Mesenchymal stem cell (in vitro differentiated cells and primary cell): ENCODE measurements around the gene RPE.

Experiments
- DNase-seq: peaks from one replicate; pipeline ENCODE4 v3.0.0-alpha.2; 2013
- H2AFZ ChIP-seq: one replicate; pipeline ENCODE4 v1.6.1; 2013; ENCODE audit warnings: low read depth, mild to moderate bottlenecking, control low read depth, inconsistent platforms, low read length, moderate library complexity
- H2AK5ac ChIP-seq: 2 replicates; pipeline ENCODE4 v1.6.1; 2013; ENCODE audit warnings: low read length, moderate library complexity, mild to moderate bottlenecking, inconsistent platforms; ENCODE audit not compliant: severe bottlenecking
- H2BK120ac ChIP-seq: one replicate; pipeline ENCODE4 v1.6.1; 2013; ENCODE audit warnings: low read depth, mild to moderate bottlenecking, inconsistent platforms, low read length, moderate library complexity
- H2BK12ac ChIP-seq, 2 experiments: one replicate each; pipeline ENCODE4 v1.6.1; 2013; ENCODE audit warnings: inconsistent platforms in 2 of 2, low read length in 2 of 2, mild to moderate bottlenecking in 2 of 2, moderate library complexity in 2 of 2, control low read depth in 1 of 2
- H2BK15ac ChIP-seq: one replicate; pipeline ENCODE4 v1.6.1; 2013; ENCODE audit warnings: mild to moderate bottlenecking, low read depth, inconsistent platforms; ENCODE audit not compliant: poor library complexity, severe bottlenecking
- H2BK5ac ChIP-seq: 2 replicates; pipeline ENCODE4 v1.6.1; 2013; ENCODE audit warnings: low read depth, mild to moderate bottlenecking, low read length, control low read depth, inconsistent platforms; ENCODE audit not compliant: poor library complexity, severe bottlenecking
- H3K14ac ChIP-seq, 2 experiments: one replicate each; pipeline ENCODE4 v1.6.1; 2013; ENCODE audit warnings: inconsistent platforms in 2 of 2, low read length in 2 of 2, control low read depth in 1 of 2, mild to moderate bottlenecking in 1 of 2, moderate library complexity in 1 of 2
- H3K18ac ChIP-seq, 2 experiments: one replicate each; pipeline ENCODE4 v1.6.1; 2013; ENCODE audit warnings: inconsistent platforms in 2 of 2, low read length in 2 of 2, control low read depth in 1 of 2, low read depth in 1 of 2, mild to moderate bottlenecking in 1 of 2
- H3K23ac ChIP-seq, 2 experiments: one replicate each; pipeline ENCODE4 v1.6.1; 2013; ENCODE audit warnings: inconsistent platforms in 2 of 2, low read length in 2 of 2, mild to moderate bottlenecking in 2 of 2, moderate library complexity in 2 of 2, control low read depth in 1 of 2
- H3K27ac ChIP-seq: 2 replicates; pipeline ENCODE4 v1.5.1; 2013; ENCODE audit warnings: mild to moderate bottlenecking, moderate library complexity, low read length, control low read depth, inconsistent platforms; ENCODE audit not compliant: poor library complexity, severe bottlenecking
- H3K27me3 ChIP-seq, 2 experiments: 2 replicates each; pipeline versions ENCODE4 v1.6.1 to v1.7.0; 2013; ENCODE audit warnings: low read length in 2 of 2, mild to moderate bottlenecking in 2 of 2, moderate library complexity in 2 of 2, control low read depth in 1 of 2, inconsistent platforms in 1 of 2; ENCODE audit not compliant: control insufficient read depth in 1 of 2, insufficient read depth in 1 of 2
- H3K36me3 ChIP-seq, 2 experiments: 2 replicates each; pipeline versions ENCODE4 v1.6.1 to v1.7.0; 2013; ENCODE audit warnings: low read length in 2 of 2, control low read depth in 1 of 2, inconsistent platforms in 1 of 2, low read depth in 1 of 2, mild to moderate bottlenecking in 1 of 2; ENCODE audit not compliant: insufficient read depth in 2 of 2, control insufficient read depth in 1 of 2
- H3K4ac ChIP-seq, 2 experiments: one replicate each; pipeline ENCODE4 v1.6.1; 2013; ENCODE audit warnings: inconsistent platforms in 2 of 2, low read length in 2 of 2, mild to moderate bottlenecking in 2 of 2, moderate library complexity in 2 of 2, control low read depth in 1 of 2, low read depth in 1 of 2
- H3K4me1 ChIP-seq: 2 replicates; pipeline ENCODE4 v1.6.1; 2013; ENCODE audit warnings: low read depth, low read length, control low read depth; ENCODE audit not compliant: control insufficient read depth, insufficient read depth
- H3K4me2 ChIP-seq: 2 replicates; pipeline ENCODE4 v1.6.1; 2013; ENCODE audit warnings: low read length, mild to moderate bottlenecking, inconsistent platforms; ENCODE audit not compliant: poor library complexity, severe bottlenecking
- H3K4me3 ChIP-seq, 2 experiments: 2 replicates each; pipeline versions ENCODE4 v1.5.1 to v1.7.0; 2013; ENCODE audit warnings: low read length in 2 of 2, mild to moderate bottlenecking in 2 of 2, control low read depth in 1 of 2, low read depth in 1 of 2; ENCODE audit not compliant: insufficient read depth in 1 of 2
- H3K79me1 ChIP-seq: replicated peaks from 2 replicates; pipeline ENCODE4 v1.6.1; 2013; ENCODE audit warnings: mild to moderate bottlenecking, control low read depth, low read length, inconsistent platforms; ENCODE audit not compliant: poor library complexity, severe bottlenecking
- H3K9ac ChIP-seq: 2 replicates; pipeline ENCODE4 v1.7.0; 2013; ENCODE audit warnings: mild to moderate bottlenecking, low read length, moderate library complexity
- H3K9me3 ChIP-seq: 2 replicates; pipeline ENCODE4 v1.7.0; 2013; ENCODE audit warnings: mild to moderate bottlenecking, low read length; ENCODE audit not compliant: control insufficient read depth
- H4K8ac ChIP-seq: one replicate; pipeline ENCODE4 v1.6.1; 2013; ENCODE audit warnings: inconsistent platforms, mild to moderate bottlenecking, low read length, moderate library complexity
- H4K91ac ChIP-seq: one replicate; pipeline ENCODE4 v1.6.1; 2013; ENCODE audit warnings: mild to moderate bottlenecking, low read length, inconsistent platforms
- WGBS: methylation state at CpG from one replicate; pipeline ENCODE4 v1.1.7; 2013; ENCODE audit warnings: mixed read lengths; 5-methylcytosine and 5-hydroxymethylcytosine counted together

Gene RPE

DNA sequence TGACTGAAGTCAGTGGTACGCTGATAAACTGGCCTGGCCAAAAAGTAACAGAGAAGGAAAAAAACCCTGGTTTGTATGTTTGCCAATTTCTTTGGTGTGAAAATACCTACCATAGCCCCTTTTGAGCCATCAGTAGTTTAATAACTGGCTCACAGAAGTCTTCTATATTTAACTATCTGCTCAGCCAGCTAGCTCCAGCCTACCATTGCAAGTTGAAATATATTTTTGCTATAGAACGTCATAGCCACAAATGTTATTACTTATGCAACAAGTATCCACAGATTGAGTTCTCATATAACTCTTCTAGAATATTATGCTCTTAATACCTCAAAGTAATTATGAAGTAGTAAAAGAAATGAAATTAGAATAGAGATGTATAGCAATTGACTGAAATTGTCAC, 25.2 kb downstream of the RPE start:
- H2AFZ ChIP-seq, result no peak overlapping the region
- WGBS, result 100% methylated on average over 1 of the region's 2 CpGs
- no peak overlapping the region for H3K4me2 ChIP-seq
- H3K9ac ChIP-seq, result no peak overlapping the region
- no peak overlapping the region for H2BK15ac ChIP-seq
- no peak overlapping the region for H3K18ac ChIP-seq
- H3K4me3 ChIP-seq, result no peak overlapping the region
- no peak overlapping the region for H4K91ac ChIP-seq
- DNase-seq, result no peak
- H2BK5ac ChIP-seq, result no peak overlapping the region
- H4K8ac ChIP-seq, result no peak overlapping the region
- H3K27ac ChIP-seq, result no peak overlapping the region
- no peak overlapping the region for H2BK12ac ChIP-seq
- H3K4me1 ChIP-seq, result no peaks in the 10 kb centered on the region
- H3K23ac ChIP-seq, result no peak overlapping the region
- H3K27me3 ChIP-seq, result no peaks in the 10 kb centered on the region
- H3K14ac ChIP-seq, result no peak overlapping the region
- H3K9me3 ChIP-seq, result no peaks in the 10 kb centered on the region
- H3K79me1 ChIP-seq, result peaks cover 3% of the 10 kb centered on the region
- no peak overlapping the region for H2BK120ac ChIP-seq
- no peak overlapping the region for H2AK5ac ChIP-seq
- H3K4ac ChIP-seq, result no peak overlapping the region
- peaks cover 0 to 57% of the 10 kb centered on the region in 2 experiments for H3K36me3 ChIP-seq

DNA sequence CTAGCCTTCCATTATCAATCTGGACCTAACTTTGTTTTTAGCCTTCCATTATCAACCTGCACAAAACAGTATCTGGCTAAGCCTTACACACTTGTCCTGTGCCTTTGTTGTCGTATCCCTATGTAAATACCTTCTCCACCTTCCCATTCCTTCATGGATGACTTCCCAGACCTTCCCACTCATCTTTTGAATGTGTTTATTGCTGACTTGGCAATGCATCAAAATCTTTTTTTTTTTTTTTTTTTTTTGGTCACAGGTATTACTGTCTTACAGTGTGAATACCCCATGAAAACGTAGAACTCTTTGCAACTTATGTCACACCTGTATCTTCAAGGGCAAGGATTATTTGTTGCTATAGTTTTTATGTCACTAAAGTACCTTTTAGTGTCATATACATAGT, 25.7 kb downstream of the RPE start:
- H3K14ac ChIP-seq, result no peak overlapping the region
- no peak for DNase-seq
- H2BK5ac ChIP-seq, result no peak overlapping the region
- no peaks in the 10 kb centered on the region for H3K27me3 ChIP-seq
- H2BK15ac ChIP-seq, result no peak overlapping the region
- no peak overlapping the region for H3K27ac ChIP-seq
- H2BK120ac ChIP-seq, result no peak overlapping the region
- no peak overlapping the region for H3K4me3 ChIP-seq
- H3K23ac ChIP-seq, result no peak overlapping the region
- H3K4me1 ChIP-seq, result no peaks in the 10 kb centered on the region
- no peak overlapping the region for H2AFZ ChIP-seq
- no peaks in the 10 kb centered on the region for H3K9me3 ChIP-seq
- 100% methylated on average over 1 of the region's 2 CpGs for WGBS
- no peak overlapping the region for H3K9ac ChIP-seq
- H3K79me1 ChIP-seq, result peaks cover 2% of the 10 kb centered on the region
- H4K91ac ChIP-seq, result no peak overlapping the region
- no peak overlapping the region for H3K4me2 ChIP-seq
- H2BK12ac ChIP-seq, result no peak overlapping the region
- H3K4ac ChIP-seq, result no peak overlapping the region
- no peak overlapping the region for H2AK5ac ChIP-seq
- H3K18ac ChIP-seq, result no peak overlapping the region
- no peak overlapping the region for H4K8ac ChIP-seq
- H3K36me3 ChIP-seq, result peaks cover 0 to 52% of the 10 kb centered on the region in 2 experiments

DNA sequence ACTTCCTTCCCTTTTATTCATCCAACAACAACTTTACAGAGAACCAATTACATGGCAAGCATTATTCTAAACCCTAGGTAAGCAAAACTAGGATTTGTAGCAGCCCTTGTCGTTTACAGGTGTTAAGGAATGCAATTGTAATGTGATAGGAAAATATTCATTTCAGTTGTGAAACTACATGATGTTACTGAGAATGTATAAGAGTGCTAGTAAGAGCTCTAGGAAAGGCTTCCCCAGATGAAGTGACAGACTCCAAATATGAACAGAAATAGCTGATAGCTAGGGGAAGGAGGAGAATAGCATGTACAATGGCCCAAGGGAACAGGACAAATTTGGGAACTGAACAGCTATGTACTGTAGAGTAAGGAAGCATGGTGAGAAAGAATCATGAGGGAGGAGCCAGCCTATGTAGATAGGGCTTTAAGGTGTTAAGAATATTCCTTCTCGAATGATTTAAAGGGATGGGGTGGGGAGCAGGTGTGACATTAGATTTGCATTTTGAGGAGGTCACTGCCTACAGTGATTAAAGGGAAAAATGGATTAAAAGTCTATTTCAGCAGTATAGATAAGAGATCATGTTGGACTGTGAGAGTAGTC, 31.7 kb downstream of the RPE start:
- Histone ChIP-seq H4K8ac (no peak overlapping the region), H3K4ac (no peak overlapping the region), H3K36me3 (peaks cover 2 to 10% of the 10 kb centered on the region in 2 experiments), H2BK15ac (no peak overlapping the region), H3K18ac (no peak overlapping the region), H2BK12ac (no peak overlapping the region), H3K79me1 (no peaks in the 10 kb centered on the region), H2AFZ (no peak overlapping the region), H3K4me3 (no peak overlapping the region), H3K23ac (no peak overlapping the region), H3K4me2 (no peak overlapping the region), H3K9ac (no peak overlapping the region), H3K9me3 (no peaks in the 10 kb centered on the region), H3K4me1 (no peaks in the 10 kb centered on the region), H3K14ac (no peak overlapping the region), H4K91ac (no peak overlapping the region), H3K27ac (no peak overlapping the region), H2BK5ac (no peak overlapping the region), H3K27me3 (no peaks in the 10 kb centered on the region), H2BK120ac (no peak overlapping the region), H2AK5ac (no peak overlapping the region)
- DNase-seq, result no peak
- 97% methylated on average over 2 of the region's 2 CpGs for WGBS

DNA sequence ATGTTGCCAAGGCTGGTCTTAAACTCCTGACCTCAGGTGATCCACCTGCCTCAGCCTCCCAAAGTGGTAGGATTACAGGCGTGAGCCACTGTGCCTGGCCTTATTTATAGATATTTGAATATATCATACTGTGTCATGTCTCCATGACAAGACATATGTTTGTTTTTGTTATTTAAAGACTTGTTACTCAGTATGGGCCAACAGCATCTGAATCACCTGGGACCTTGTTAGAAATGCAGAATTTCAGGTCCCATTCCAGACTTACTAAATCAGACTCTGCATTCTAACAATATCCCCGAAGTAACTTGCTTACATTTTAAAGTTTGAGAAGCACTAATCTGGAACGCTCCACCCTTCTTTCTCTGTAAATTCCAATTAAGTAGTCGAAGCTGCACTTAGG, 33.2 kb downstream of the RPE start:
- H3K9ac ChIP-seq, result no peak overlapping the region
- H3K4me2 ChIP-seq, result no peak overlapping the region
- no peaks in the 10 kb centered on the region for H3K9me3 ChIP-seq
- no peak overlapping the region for H3K27ac ChIP-seq
- H3K4me1 ChIP-seq, result no peaks in the 10 kb centered on the region
- no peak overlapping the region for H3K23ac ChIP-seq
- no peak overlapping the region for H2BK120ac ChIP-seq
- peaks cover 2 to 9% of the 10 kb centered on the region in 2 experiments for H3K36me3 ChIP-seq
- H2BK5ac ChIP-seq, result no peak overlapping the region
- WGBS, result 98% methylated on average over 3 of the region's 4 CpGs
- H3K79me1 ChIP-seq, result no peaks in the 10 kb centered on the region
- H3K18ac ChIP-seq, result no peak overlapping the region
- no peak overlapping the region for H3K14ac ChIP-seq
- no peak overlapping the region for H2BK12ac ChIP-seq
- H2AK5ac ChIP-seq, result no peak overlapping the region
- no peaks in the 10 kb centered on the region for H3K27me3 ChIP-seq
- no peak overlapping the region for H3K4ac ChIP-seq
- no peak overlapping the region for H2BK15ac ChIP-seq
- H4K91ac ChIP-seq, result no peak overlapping the region
- no peak overlapping the region for H3K4me3 ChIP-seq
- DNase-seq, result no peak
- H4K8ac ChIP-seq, result no peak overlapping the region
- H2AFZ ChIP-seq, result no peak overlapping the region
